Motor neuron (in vitro differentiated cells): ENCODE data around the gene SLC39A11. TPM values are rescaled to one million over a fixed set of nuclear protein-coding genes. Genes with fewer than 3 reads are reported as not detected.
"Not testable (repeated sequence)": the region's sequence is repeated elsewhere in the genome, so short reads cannot be mapped to it uniquely, and the experiment has no call there.

Experiments
- ATAC-seq, 8 experiments: fragments of 200-7000 bp; cut with Tn5 transposase; replicated peaks in 6 of 8; 2 replicates each; pipeline ENCODE4 v1.8.0; 2021; ENCODE audit warnings: mild to moderate bottlenecking in 8 of 8, moderate library complexity in 8 of 8
- H3K27ac ChIP-seq, 2 donors: fragments of 250-450 bp; sonication (Bioruptor Pico); 2 replicates each; pipeline ENCODE4 v1.9.0; 2021; ENCODE audit warnings: antibody characterized with exemption in 2 of 2, mild to moderate bottlenecking in 2 of 2, moderate library complexity in 1 of 2
- H3K4me1 ChIP-seq, 2 donors: fragments of 250-450 bp; sonication (Bioruptor Pico); replicated peaks in 1 of 2; 2 replicates each; pipeline ENCODE4 v1.6.1; 2021; ENCODE audit warnings: antibody characterized with exemption in 2 of 2, mild to moderate bottlenecking in 2 of 2, moderate library complexity in 1 of 2
- H3K4me3 ChIP-seq, 5 donors: fragments of 250-450 bp; sonication (Bioruptor Pico); 2 replicates each; pipeline ENCODE4 v1.9.0; 2021; ENCODE audit warnings: antibody characterized with exemption in 5 of 5, mild to moderate bottlenecking in 5 of 5, moderate library complexity in 4 of 5
- WGBS, 10 experiments: fragments of 450-650 bp; shearing (Covaris generic); methylation state at CpG; one replicate each; pipeline ENCODE4 v1.0.0; 2022; 5-methylcytosine and 5-hydroxymethylcytosine counted together
- in situ Hi-C, 9 experiments: fragments of 400-800 bp; cut with MboI; loops; one replicate each; pipeline ENCODE4 v1.15.0; 2021; ENCODE audit warnings: low sequenced_read_pairs in 9 of 9, low pct_unique_long_range_greater_than_20kb in 2 of 9; ENCODE audit not compliant: unreplicated experiment in 9 of 9
- total RNA-seq, 8 experiments: library from RNA; unstranded; fragments of 300-600 nt; gene quantifications; 2 replicates each; pipeline versions ENCODE4 v1.2.3 to v1.2.4, GENCODE V29; 2022

The SLC39A11 gene
- total RNA-seq, 8 experiments from 2014 or later: 5.3 to 27.3 (median 10.8) TPM

DNA sequence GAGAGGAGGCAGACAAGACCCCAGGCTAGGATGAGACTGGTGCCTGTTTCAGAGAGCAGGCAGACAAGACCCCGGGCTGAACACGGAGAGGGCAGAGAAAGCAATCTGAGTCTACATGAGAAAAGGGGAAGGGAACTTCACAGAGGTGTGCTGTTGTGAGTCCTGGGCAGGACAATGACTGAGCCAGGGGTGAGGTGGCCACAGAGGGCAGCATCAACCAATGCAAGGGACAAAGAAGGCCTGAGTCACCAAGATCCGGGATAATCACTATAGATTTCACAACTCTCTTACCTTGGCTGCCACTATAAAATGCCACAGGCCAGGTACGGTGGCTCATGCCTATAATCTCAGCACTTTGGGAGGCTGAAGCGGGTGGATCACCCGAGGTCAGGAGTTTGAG, 89.0 kb downstream of the SLC39A11 start:
- Histone ChIP-seq H3K4me3 (no peak overlapping the region), H3K4me1 (no peaks in the 10 kb centered on the region), H3K27ac (no peak overlapping the region)
- in situ Hi-C loops: no loop called here
- 60 to 100% (median 83%) methylated on average over 1 to 6 of the region's 6 CpGs; no CpG with 5 or more reads in 6 of the 10 experiments for WGBS, 10 experiments
- no peak for ATAC-seq

DNA sequence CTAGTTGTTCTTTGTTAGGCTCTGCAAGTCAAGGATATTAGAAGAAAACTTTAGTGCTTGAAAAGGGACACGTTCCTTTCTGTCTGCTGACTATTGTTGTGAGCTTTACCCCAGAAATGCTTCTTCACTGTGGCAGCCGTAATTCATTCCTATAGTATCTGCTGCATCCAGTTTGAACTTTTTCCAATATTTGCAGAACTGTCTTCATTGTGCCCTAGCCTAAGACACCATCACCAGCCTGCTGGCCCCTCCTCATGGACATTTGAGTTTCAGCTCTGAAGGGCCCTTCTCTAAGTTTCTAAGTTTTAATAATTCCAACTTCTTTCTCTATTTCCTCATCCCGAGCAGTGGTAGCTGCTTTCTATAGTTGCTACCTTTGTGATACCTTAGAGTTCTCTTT, 91.7 kb downstream of the SLC39A11 start:
- H3K4me3 ChIP-seq: no peak overlapping the region
- H3K27ac ChIP-seq: no peak overlapping the region
- in situ Hi-C loops: no loop called here
- no peaks in the 10 kb centered on the region for H3K4me1 ChIP-seq
- 69 to 100% (median 84%) methylated on average over 1 to 3 of the region's 3 CpGs for WGBS, 10 experiments
- peak in 1 of 8 experiments; percentile 65 for ATAC-seq

DNA sequence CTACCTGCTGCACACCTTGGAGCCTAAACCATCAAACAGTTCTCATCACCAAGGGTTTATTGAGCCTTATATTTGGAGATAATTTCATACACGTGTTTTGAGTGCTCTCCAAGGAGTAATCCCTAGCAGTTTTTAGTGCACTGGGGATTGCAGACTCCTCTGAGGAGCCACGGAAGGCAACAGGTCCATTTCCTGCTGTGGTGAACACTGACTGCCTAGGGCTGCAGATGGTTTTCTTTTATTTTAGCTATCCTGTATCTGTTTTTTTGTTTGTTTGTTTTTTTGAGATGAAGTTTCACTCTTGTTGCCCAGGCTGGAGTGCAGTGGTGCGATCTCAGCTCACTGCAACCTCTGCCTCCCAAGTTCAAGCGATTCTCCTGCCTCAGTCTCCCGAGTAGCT, 93.0 kb downstream of the SLC39A11 start:
- not testable (repeated sequence) for ATAC-seq, H3K4me1 ChIP-seq, H3K4me3 ChIP-seq, H3K27ac ChIP-seq
- 0 to 100% (median 82%) methylated on average over 1 to 4 of the region's 5 CpGs; no CpG with 5 or more reads in 4 of the 10 experiments for WGBS, 10 experiments
- in situ Hi-C loops: loop anchor here in 2 of 9 experiments (25.0 kb wide), 1 partner anchor 163 kb away; the partner anchor contains the start of gene SSTR2 (in 2 of the 2)

DNA sequence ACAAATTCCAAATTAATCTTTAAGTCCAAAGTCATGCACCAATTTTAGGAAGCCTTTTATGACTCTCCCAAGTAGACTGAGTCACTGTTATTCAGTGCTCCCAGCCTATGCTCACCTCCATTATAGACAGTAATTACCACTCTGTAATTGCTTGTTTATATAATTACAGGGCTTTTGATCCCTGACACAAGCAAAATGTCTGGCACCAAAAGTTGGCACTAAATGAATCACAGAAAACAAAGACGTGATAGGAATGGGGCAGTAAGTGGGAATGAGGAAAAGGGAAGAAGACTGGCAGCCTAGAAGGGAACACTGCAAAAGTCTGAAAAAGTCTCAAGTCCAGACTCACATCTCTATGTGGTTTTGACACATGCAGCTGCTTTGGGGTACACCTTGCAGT, 94.1 kb downstream of the SLC39A11 start:
- WGBS, 10 experiments: 33 to 100% (median 90%) methylated on average over 1 of the region's 1 CpG; no CpG with 5 or more reads in 6 of the 10 experiments
- in situ Hi-C loops: loop anchor here in 2 of 9 experiments (25.0 kb wide), 1 partner anchor 164 kb away; the partner anchor contains the start of gene SSTR2 (in 2 of the 2)

DNA sequence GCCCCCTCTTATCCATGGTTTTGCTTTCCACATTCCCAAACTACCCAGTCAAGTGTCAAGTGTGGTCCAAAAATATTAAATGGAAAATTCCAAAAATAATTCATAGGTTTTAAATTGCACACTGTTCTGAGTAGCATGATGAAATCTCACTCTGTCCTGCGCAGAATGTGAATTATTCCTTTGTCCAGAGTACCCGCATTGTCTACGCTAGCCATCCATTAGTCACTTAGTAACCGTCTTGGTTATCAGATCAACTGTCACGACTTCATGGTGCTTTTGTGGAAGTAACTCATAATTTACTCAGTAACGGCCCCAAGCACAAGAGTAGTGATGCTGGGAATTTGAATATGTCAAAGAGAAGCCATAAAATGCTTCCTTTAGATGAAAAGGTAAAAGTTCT, 94.9 kb downstream of the SLC39A11 start:
- WGBS, 10 experiments: 68 to 100% (median 93%) methylated on average over 1 to 6 of the region's 6 CpGs; no CpG with 5 or more reads in 2 of the 10 experiments
- in situ Hi-C loops: loop anchor here in 2 of 9 experiments (25.0 kb wide), 1 partner anchor 165 kb away; the partner anchor contains the start of gene SSTR2 (in 2 of the 2)
- Histone ChIP-seq H3K4me1 (no peaks in the 10 kb centered on the region), H3K27ac (no peak overlapping the region), H3K4me3 (no peak overlapping the region)
- ATAC-seq: peak in 1 of 8 experiments; percentile 47

More for the DNA sequence above, 94.1 kb downstream of the SLC39A11 start:
- Histone ChIP-seq H3K4me1 (no peaks in the 10 kb centered on the region), H3K4me3 (no peak overlapping the region), H3K27ac (no peak overlapping the region)
- no peak for ATAC-seq

DNA sequence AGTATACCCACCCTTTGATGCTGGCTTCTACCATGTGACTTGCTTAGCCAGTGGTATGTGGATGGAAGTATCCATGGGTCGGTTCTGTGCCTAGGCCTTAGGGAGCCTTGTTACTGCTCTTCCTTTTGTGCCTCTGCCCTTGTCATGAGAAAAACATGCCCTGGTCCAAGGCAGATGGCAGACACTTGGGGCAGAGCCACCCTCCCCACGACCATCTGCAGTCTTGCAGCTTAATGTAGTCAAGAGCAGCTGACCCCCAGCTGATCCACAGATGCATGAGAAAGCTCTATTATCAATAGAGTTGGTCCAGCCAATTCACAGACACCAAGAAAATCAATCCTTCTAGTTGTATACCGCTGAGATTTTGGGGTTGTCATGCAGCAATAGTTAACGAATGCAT, 95.7 kb downstream of the SLC39A11 start:
- Histone ChIP-seq H3K27ac (no peak overlapping the region), H3K4me1 (no peaks in the 10 kb centered on the region), H3K4me3 (no peak overlapping the region)
- in situ Hi-C loops: loop anchor here in 2 of 9 experiments (25.0 kb wide), 1 partner anchor 166 kb away; the partner anchor contains the start of gene SSTR2 (in 2 of the 2)
- ATAC-seq: no peak
- WGBS, 10 experiments: 67 to 70% (median 69%) methylated on average over 1 to 3 of the region's 4 CpGs; no CpG with 5 or more reads in 7 of the 10 experiments

DNA sequence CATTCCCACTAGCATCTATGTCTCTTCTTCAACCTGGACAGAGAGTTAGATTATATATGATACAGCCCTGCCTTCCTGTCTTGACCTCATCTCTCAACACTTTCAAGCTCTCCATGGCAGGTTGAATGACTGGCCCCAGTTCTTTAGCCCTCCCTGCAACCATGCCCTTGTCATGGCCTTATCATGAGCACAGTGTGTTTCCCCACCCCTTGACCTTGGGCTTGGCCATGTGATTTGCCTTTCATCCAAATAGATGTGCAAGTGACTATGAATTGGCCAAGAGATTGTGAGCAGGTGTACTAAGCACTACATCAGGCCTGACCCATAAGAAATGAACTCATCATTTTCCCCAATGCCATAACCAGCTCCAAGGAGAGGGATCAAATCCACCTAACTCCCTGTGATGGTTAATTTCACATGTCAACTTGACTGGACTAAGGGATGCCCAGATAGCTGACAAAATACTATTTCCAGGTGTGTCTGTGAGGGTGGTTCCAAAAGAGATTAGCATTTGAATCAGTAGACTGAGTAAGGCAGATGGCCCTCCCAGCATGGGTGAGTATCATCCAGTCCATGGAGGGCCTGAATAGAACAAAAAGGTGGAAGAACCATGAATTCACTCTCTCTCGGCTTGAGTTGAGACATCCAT, 97.4 kb downstream of the SLC39A11 start:
- ATAC-seq: no peak
- Histone ChIP-seq H3K4me3 (no peak overlapping the region), H3K27ac (no peak overlapping the region), H3K4me1 (no peaks in the 10 kb centered on the region)
- WGBS, 10 experiments: 33 to 100% (median 100%) methylated on average over 1 of the region's 1 CpG; no CpG with 5 or more reads in 5 of the 10 experiments
- in situ Hi-C loops: loop anchor here in 2 of 9 experiments (25.0 kb wide), 1 partner anchor 167 kb away; the partner anchor contains the start of gene SSTR2 (in 2 of the 2)

DNA sequence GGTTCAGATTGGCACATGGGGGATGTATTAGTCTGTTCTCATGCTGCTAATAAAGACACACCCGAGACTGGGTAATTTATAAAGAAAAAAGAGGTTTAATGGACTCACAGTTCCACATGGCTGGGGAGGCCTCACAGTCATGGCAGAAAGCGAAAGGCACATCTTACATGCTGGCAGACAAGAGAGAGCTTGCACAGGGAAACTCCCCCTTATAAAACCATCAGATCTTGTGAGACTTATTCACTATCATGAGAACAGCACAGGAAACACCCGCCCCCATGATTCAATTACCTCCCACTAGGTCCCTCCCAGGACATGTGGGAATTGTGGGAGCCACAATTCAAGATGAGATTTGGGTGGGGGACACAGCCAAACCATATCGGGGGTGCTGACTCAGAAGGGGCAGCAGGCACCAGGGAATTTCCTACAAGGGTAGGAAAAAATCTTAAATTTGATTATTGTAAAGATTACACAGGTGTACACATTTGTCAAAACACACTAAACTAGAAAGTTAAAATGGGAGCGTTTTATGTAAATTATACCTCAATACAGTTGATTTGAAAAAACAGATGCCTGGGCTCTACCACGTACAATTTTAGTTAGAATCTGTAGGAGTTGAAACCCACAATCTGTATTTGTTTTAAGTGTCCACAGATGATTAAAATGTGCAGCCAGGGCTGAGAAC, 99.6 kb downstream of the SLC39A11 start:
- not testable (repeated sequence) for H3K4me3 ChIP-seq, H3K4me1 ChIP-seq, H3K27ac ChIP-seq
- WGBS, 10 experiments: 53 to 100% (median 87%) methylated on average over 1 to 4 of the region's 6 CpGs; no CpG with 5 or more reads in 1 of the 10 experiments
- in situ Hi-C loops: loop anchor here in 2 of 9 experiments (25.0 kb wide), 1 partner anchor 169 kb away; the partner anchor contains the start of gene SSTR2 (in 2 of the 2)
- peak in 2 of 8 experiments; percentile 19 to 23 for ATAC-seq

DNA sequence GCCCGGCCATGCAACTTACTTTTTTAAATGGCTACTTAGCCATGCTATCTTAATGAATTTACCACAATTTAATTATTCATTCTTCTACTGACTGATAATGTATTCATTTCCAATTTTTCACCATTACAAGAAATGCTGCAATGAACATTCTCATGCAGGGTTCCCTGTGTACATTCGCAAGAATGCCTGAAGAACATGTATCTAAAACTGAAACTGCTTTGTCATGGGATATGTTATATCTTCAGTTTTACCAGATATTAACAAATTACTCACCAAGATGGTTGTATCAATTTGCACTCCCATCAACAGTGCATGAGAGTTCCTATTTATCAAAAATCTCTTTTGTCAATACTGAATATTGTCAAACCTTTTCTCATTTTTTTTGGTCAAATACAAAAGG, 100.8 kb downstream of the SLC39A11 start:
- no peak overlapping the region for H3K27ac ChIP-seq
- no peak for ATAC-seq
- WGBS, 10 experiments: 75 to 100% (median 100%) methylated on average over 1 to 2 of the region's 2 CpGs; no CpG with 5 or more reads in 3 of the 10 experiments
- no peaks in the 10 kb centered on the region for H3K4me1 ChIP-seq
- H3K4me3 ChIP-seq: no peak overlapping the region
- in situ Hi-C loops: loop anchor here in 2 of 9 experiments (25.0 kb wide), 1 partner anchor 171 kb away; the partner anchor contains the start of gene SSTR2 (in 2 of the 2)

DNA sequence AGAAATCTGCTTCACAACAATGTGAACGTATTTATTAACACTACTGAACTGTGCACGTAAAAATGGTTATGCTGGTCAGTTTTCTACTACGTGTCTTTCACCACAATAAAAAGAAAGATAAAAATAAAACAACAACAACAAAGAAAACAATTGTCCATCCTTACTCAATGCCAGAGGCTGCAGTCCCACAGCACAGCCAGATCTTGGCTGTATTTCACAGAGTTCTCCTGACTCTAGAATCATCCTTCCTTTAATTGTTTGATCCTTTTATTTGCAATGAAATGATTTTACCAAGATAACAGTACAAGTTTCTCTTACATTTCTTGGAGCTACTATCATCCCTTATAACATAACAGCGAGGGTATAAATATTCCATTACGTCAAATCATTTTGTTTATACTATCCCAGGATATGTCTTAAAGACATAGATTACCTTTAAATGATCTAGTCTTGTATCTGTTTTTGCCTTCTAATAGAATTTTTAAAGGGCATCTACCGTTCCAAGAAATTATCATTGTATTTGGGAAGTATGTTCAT, 103.3 kb downstream of the SLC39A11 start:
- Histone ChIP-seq H3K4me1 (no peaks in the 10 kb centered on the region), H3K4me3 (no peak overlapping the region), H3K27ac (no peak overlapping the region)
- ATAC-seq: no peak
- 80 to 94% (median 89%) methylated on average over 1 to 6 of the region's 6 CpGs for WGBS, 10 experiments
- in situ Hi-C loops: loop anchor here in 2 of 9 experiments (10.0 to 25.0 kb wide), 2 partner anchors 173 to 264 kb away; partner anchors contain the start of gene SSTR2 (in 2 of the 2)

DNA sequence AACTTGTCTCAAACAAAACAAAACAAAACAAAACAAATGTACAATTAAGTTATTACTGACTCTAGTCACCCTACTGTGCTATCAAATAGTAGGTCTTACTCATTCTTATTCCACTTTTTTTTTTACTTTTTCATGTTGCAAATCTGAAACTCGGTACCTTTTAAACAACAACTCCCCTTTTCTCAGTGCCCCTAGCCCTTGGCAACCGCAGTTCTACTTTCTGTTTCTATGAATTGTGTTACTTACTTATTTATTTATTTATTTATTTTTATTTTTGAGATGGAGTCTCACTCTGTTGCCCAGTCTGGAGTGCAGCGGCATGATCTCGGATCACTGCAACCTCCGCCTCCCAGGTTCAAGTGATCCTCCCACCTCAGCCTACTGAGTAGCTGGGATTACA, 104.0 kb downstream of the SLC39A11 start:
- in situ Hi-C loops: loop anchor here in 2 of 9 experiments (10.0 to 25.0 kb wide), 2 partner anchors 174 to 264 kb away; partner anchors contain the start of gene SSTR2 (in 2 of the 2)
- WGBS, 10 experiments: 87 to 100% (median 94%) methylated on average over 2 to 5 of the region's 5 CpGs
- H3K4me1 ChIP-seq: no peaks in the 10 kb centered on the region
- H3K27ac ChIP-seq: no peak overlapping the region
- H3K4me3 ChIP-seq: no peak overlapping the region
- no peak for ATAC-seq

DNA sequence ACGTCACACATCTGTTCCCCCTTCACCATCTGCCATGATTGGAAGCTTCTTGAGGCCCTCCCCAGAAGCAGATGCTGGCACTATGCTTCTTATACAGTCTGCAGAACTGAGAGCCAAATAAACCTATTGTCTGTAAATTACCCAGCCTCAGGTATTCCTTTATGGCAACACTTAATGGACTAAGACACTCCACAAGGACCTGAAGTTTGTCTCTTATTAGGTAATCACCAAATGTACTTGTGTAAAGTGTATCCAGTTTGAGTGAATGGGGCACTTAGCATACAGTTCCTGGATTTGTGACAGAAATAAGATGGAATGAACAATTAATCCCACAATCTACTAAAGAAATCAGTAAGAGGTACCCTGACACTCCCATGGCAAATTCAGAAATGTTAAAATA, 105.3 kb downstream of the SLC39A11 start:
- no peak for ATAC-seq

More for the DNA sequence above, 105.3 kb downstream of the SLC39A11 start:
- Histone ChIP-seq H3K27ac (no peak overlapping the region), H3K4me3 (no peak overlapping the region), H3K4me1 (no peaks in the 10 kb centered on the region)
- in situ Hi-C loops: loop anchor here in 2 of 9 experiments (10.0 to 25.0 kb wide), 2 partner anchors 175 to 262 kb away; partner anchors contain the start of gene SSTR2 (in 2 of the 2)
- WGBS, 10 experiments: 86 to 100% methylated on average over 1 of the region's 1 CpG; no CpG with 5 or more reads in 8 of the 10 experiments
